A549 (cell line): ENCODE results near the gene FERMT3. TPM values are rescaled to one million over a fixed set of nuclear protein-coding genes. Genes with fewer than 3 reads are reported as not detected.

ENCODE experiments used
- ATAC-seq, 2 experiments: fragments of 200-7000 bp in 1 of 2; fragments of >200 bp in 1 of 2; cut with Nextera tagmentation in 1 of 2; cut with Tn5 transposase in 1 of 2; 3 replicates each; pipeline versions ENCODE4 v1.8.0 to v1.9.1; 2018 to 2020; ENCODE audit warnings: mild to moderate bottlenecking in 1 of 2, moderate library complexity in 1 of 2
- CTCF ChIA-PET: fragments of 300-600 bp; sonication (Branson Sonifier 250); formaldehyde crosslinking; extraction: SDS; loops from one replicate; lab custom pipeline; 2021; ENCODE audit warnings: antibody characterized with exemption, inconsistent platforms; lab: Yijun Ruan, JAX
- POLR2A ChIA-PET: fragments of 350-600 bp; formaldehyde crosslinking; extraction: SDS; loops from one replicate; lab custom pipeline; 2021; ENCODE audit warnings: antibody characterized with exemption, inconsistent platforms; lab: Yijun Ruan, JAX
- DNase-seq, 2 experiments: peaks; one replicate each; pipeline versions ENCODE4 v3.0.0 to v3.0.0-alpha.2; 2011 to 2016; ENCODE audit warnings: low read depth in 1 of 2, low spot score in 1 of 2
- FAIRE-seq: peaks from 2 replicates; lab custom pipeline; 2011; peaks lifted over from hg19 to GRCh38; lab: Jason Lieb, UNC
- H3K27ac ChIP-seq, 2 experiments: fragments of >200 bp; sonication (Bioruptor Twin); formaldehyde crosslinking; 3 replicates each; pipeline ENCODE4 v1.5.1; 2016 to 2017
- H3K4me1 ChIP-seq: fragments of >200 bp; sonication (Bioruptor Twin); formaldehyde crosslinking; 3 replicates; pipeline ENCODE4 v1.6.1; 2016
- H3K4me2 ChIP-seq: fragments of >200 bp; sonication (Bioruptor Twin); formaldehyde crosslinking; 3 replicates; pipeline ENCODE4 v1.6.1; 2016
- H3K4me3 ChIP-seq: fragments of >200 bp; sonication (Bioruptor Twin); formaldehyde crosslinking; 3 replicates; pipeline ENCODE4 v1.5.1; 2016
- H3K9me3 ChIP-seq: fragments of >200 bp; sonication (Bioruptor Twin); formaldehyde crosslinking; 3 replicates; pipeline ENCODE4 v1.6.1; 2016
- BHLHE40 ChIP-seq: IDR thresholded peaks from 2 replicates; pipeline ENCODE4 v1.6.1; 2012; ENCODE audit warnings: low read depth, low read length, inconsistent platforms
- CBX2 ChIP-seq: fragments of 200-600 bp; sonication (generic); IDR thresholded peaks from 2 replicates; pipeline ENCODE4 v1.6.1; 2016; ENCODE audit warnings: low read depth, mild to moderate bottlenecking, borderline replicate concordance
- CBX8 ChIP-seq: fragments of 200-600 bp; sonication (generic); IDR thresholded peaks from 2 replicates; pipeline ENCODE4 v1.6.1; 2016
- CEBPB ChIP-seq, 2 experiments: fragments of >200 bp in 1 of 2; sonication (Bioruptor Twin) in 1 of 2; formaldehyde crosslinking in 1 of 2; IDR thresholded peaks; 2 replicates each; pipeline ENCODE4 v1.6.1; 2012 to 2016
- CHD2 ChIP-seq: fragments of 150-350 bp; IDR thresholded peaks from 2 replicates; pipeline ENCODE4 v1.6.1; 2014; ENCODE audit warnings: low read length; ENCODE audit not compliant: partially characterized antibody
- CHD4 ChIP-seq: fragments of 200-600 bp; sonication (generic); IDR thresholded peaks from 2 replicates; pipeline ENCODE4 v1.6.1; 2016; ENCODE audit warnings: antibody characterized with exemption, mild to moderate bottlenecking, borderline replicate concordance
- EHF ChIP-seq: fragments of 250-450 bp; sonication (Bioruptor Pico); IDR thresholded peaks from 2 replicates; pipeline ENCODE4 v1.5.0; 2020; ENCODE audit warnings: mild to moderate bottlenecking
- EHMT2 ChIP-seq: fragments of 200-600 bp; sonication (generic); IDR thresholded peaks from 2 replicates; pipeline ENCODE4 v1.6.1; 2016; ENCODE audit warnings: antibody characterized with exemption, low read depth, mild to moderate bottlenecking, moderate library complexity
- EP300 ChIP-seq, 2 experiments: fragments of >200 bp; sonication (Bioruptor Twin); formaldehyde crosslinking; IDR thresholded peaks; 2 replicates in 1 of 2; 3 replicates in 1 of 2; pipeline ENCODE4 v1.6.1; 2016 to 2017
- ESRRA ChIP-seq: fragments of 150-350 bp; IDR thresholded peaks from 2 replicates; pipeline ENCODE4 v1.6.1; 2014; ENCODE audit warnings: mild to moderate bottlenecking, low read length, borderline replicate concordance
- FOSB ChIP-seq: fragments of 250-450 bp; sonication (Bioruptor Pico); IDR thresholded peaks from 2 replicates; pipeline ENCODE4 v1.5.0; 2020; ENCODE audit warnings: mild to moderate bottlenecking, moderate library complexity
- FOSL2 ChIP-seq, 2 experiments: fragments of 450-650 bp in 1 of 2; fragments of >200 bp in 1 of 2; sonication (Bioruptor Twin) in 1 of 2; formaldehyde crosslinking; IDR thresholded peaks; 2 replicates each; pipeline versions ENCODE4 v1.5.0 to v1.6.1; 2016 to 2020; ENCODE audit warnings: mild to moderate bottlenecking in 1 of 2, moderate library complexity in 1 of 2
- GATA3 ChIP-seq: IDR thresholded peaks from 2 replicates; pipeline ENCODE4 v1.6.1; 2012; ENCODE audit warnings: borderline replicate concordance
- HES2 ChIP-seq: fragments of >200 bp; sonication (Bioruptor Twin); formaldehyde crosslinking; IDR thresholded peaks from 2 replicates; pipeline ENCODE4 v1.6.1; 2016
- HOXA7 ChIP-seq: fragments of 250-450 bp; sonication (Bioruptor Pico); IDR thresholded peaks from 2 replicates; pipeline ENCODE4 v1.5.0; 2020; ENCODE audit warnings: mild to moderate bottlenecking, moderate library complexity
- HOXB13 ChIP-seq: fragments of 250-450 bp; sonication (Bioruptor Pico); IDR thresholded peaks from 2 replicates; pipeline ENCODE4 v1.5.0; 2020; ENCODE audit warnings: low read depth, mild to moderate bottlenecking, moderate library complexity
- HOXB5 ChIP-seq: fragments of 250-450 bp; sonication (Bioruptor Pico); IDR thresholded peaks from 2 replicates; pipeline ENCODE4 v1.5.0; 2020; ENCODE audit warnings: mild to moderate bottlenecking, moderate library complexity
- JUN ChIP-seq, 2 experiments: fragments of >200 bp; sonication (Bioruptor Twin); formaldehyde crosslinking; IDR thresholded peaks; 2 replicates in 1 of 2; 3 replicates in 1 of 2; pipeline ENCODE4 v1.6.1; 2016 to 2017
- JUNB ChIP-seq: fragments of >200 bp; sonication (Bioruptor Twin); formaldehyde crosslinking; IDR thresholded peaks from 2 replicates; pipeline ENCODE4 v1.6.1; 2016
- MAX ChIP-seq: IDR thresholded peaks from 2 replicates; pipeline ENCODE4 v1.6.1; 2012
- MAZ ChIP-seq: fragments of 150-350 bp; IDR thresholded peaks from 2 replicates; pipeline ENCODE4 v1.6.1; 2014; ENCODE audit warnings: antibody characterized with exemption, low read depth, low read length, borderline replicate concordance
- NPAS2 ChIP-seq: fragments of 250-450 bp; sonication (Bioruptor Pico); IDR thresholded peaks from 2 replicates; pipeline ENCODE4 v1.8.0; 2022; ENCODE audit warnings: mild to moderate bottlenecking, moderate library complexity, borderline replicate concordance
- PBX3 ChIP-seq: IDR thresholded peaks from 2 replicates; pipeline ENCODE4 v1.6.1; 2012
- POLR2A ChIP-seq: IDR thresholded peaks from 2 replicates; pipeline ENCODE4 v1.6.1; 2012; ENCODE audit warnings: mild to moderate bottlenecking, low read length
- POLR2AphosphoS2 ChIP-seq: conservative IDR thresholded peaks from 2 replicates; pipeline ENCODE4 v1.6.1; 2012; ENCODE audit warnings: low read length, improper control_type of control experiment, inconsistent platforms
- RFX5 ChIP-seq: fragments of 450-650 bp; IDR thresholded peaks from 2 replicates; pipeline ENCODE4 v1.7.1; 2014; ENCODE audit warnings: antibody characterized with exemption, mild to moderate bottlenecking, moderate library complexity
- RNF2 ChIP-seq: fragments of 200-600 bp; sonication (generic); IDR thresholded peaks from 2 replicates; pipeline ENCODE4 v1.6.1; 2016; ENCODE audit warnings: low read depth, mild to moderate bottlenecking, antibody characterized with exemption, moderate library complexity, borderline replicate concordance
- SMC3 ChIP-seq: fragments of >200 bp; sonication (Bioruptor Twin); formaldehyde crosslinking; IDR thresholded peaks from 3 replicates; pipeline ENCODE4 v1.6.1; 2018; ENCODE audit warnings: inconsistent platforms
- SREBF2 ChIP-seq: fragments of 450-650 bp; IDR thresholded peaks from 2 replicates; pipeline ENCODE4 v1.6.1; 2014; ENCODE audit warnings: mild to moderate bottlenecking, moderate library complexity
- TFCP2L1 ChIP-seq: fragments of 250-450 bp; sonication (Bioruptor Pico); IDR thresholded peaks from 2 replicates; pipeline ENCODE4 v1.5.0; 2021; ENCODE audit warnings: mild to moderate bottlenecking
- ZC3H11A ChIP-seq: fragments of 450-650 bp; IDR thresholded peaks from 2 replicates; pipeline ENCODE4 v1.6.1; 2014; ENCODE audit warnings: antibody characterized with exemption, mild to moderate bottlenecking
- ZFP36 ChIP-seq: fragments of 450-650 bp; IDR thresholded peaks from 2 replicates; pipeline ENCODE4 v1.6.1; 2014; ENCODE audit warnings: borderline replicate concordance; ENCODE audit not compliant: partially characterized antibody
- ZSCAN20 ChIP-seq: fragments of 250-450 bp; sonication (Bioruptor Pico); IDR thresholded peaks from 2 replicates; pipeline ENCODE4 v1.8.0; 2022; ENCODE audit warnings: mild to moderate bottlenecking, moderate library complexity
- WGBS: methylation state at CpG from one replicate; pipeline ENCODE4 v1.1.6; 2017; ENCODE audit errors: missing lambda C conversion rate; 5-methylcytosine and 5-hydroxymethylcytosine counted together
- polyA plus RNA-seq, 4 experiments: library from polyadenylated mRNA; depleted of rRNA in 3 of 4; stranded (reverse); fragments of >200 nt; fragmentation: RNase III in 1 of 4; extraction: RNeasy Plus Mini Kit Qiagen cat#74134 plus additional on column Dnase treatment in 1 of 4; gene quantifications; 2 replicates in 3 of 4; 3 replicates in 1 of 4; pipeline ENCODE4 v1.2.3, GENCODE V29; 2011 to 2017

FERMT3 gene
- polyA plus RNA-seq, 2 of the 4 experiments (the other 2 are of a cell fraction), result 0.56 to 2.1 TPM

- no peak for TF ChIP-seq ZC3H11A
- no peak for TF ChIP-seq CBX2
- TF ChIP-seq JUNB, result no peak
- peak; percentile 27; the same call in 1 of the 2 replicates for TF ChIP-seq GATA3
- no peak for TF ChIP-seq SMC3
- TF ChIP-seq MAX, result peak; percentile 69
- TF ChIP-seq NPAS2 (CRISPR knock-in tag), result no peak
- TF ChIP-seq BHLHE40, result peak; percentile 84
- no peak for TF ChIP-seq POLR2AphosphoS2
- TF ChIP-seq FOSL2 (IDR thresholded peaks at IDR 0.05), result no peak
- TF ChIP-seq FOSL2 (CRISPR knock-in tag; IDR thresholded peaks at IDR 0.05), result no peak
- TF ChIP-seq POLR2A, result peak; percentile 66
- TF ChIP-seq SREBF2, result no peak
- TF ChIP-seq ESRRA, result no peak
- peak; percentile 61; the same call in 1 of the 2 replicates for TF ChIP-seq PBX3
- no peak for TF ChIP-seq HES2
- TF ChIP-seq ZSCAN20 (CRISPR knock-in tag), result no peak
- no peak for TF ChIP-seq HOXB13 (CRISPR knock-in tag)
- no peak for TF ChIP-seq ZFP36
- TF ChIP-seq TFCP2L1 (CRISPR knock-in tag), result no peak; the same call in 1 of the 2 replicates
- peak; percentile 58; the same call in 1 of the 2 replicates for TF ChIP-seq EHF (CRISPR knock-in tag)
- no peak for TF ChIP-seq EP300 (IDR thresholded peaks at IDR 0.05)
- TF ChIP-seq RNF2, result no peak
- TF ChIP-seq CEBPB (IDR thresholded peaks at IDR 0.05), result no peak
- TF ChIP-seq HOXB5 (CRISPR knock-in tag), result no peak
- TF ChIP-seq FOSB (CRISPR knock-in tag), result no peak
- no peak for TF ChIP-seq MAZ
- TF ChIP-seq CHD2, result no peak
- TF ChIP-seq CBX8, result no peak
- no peak for TF ChIP-seq CHD4
- TF ChIP-seq EHMT2, result no peak
- TF ChIP-seq HOXA7 (CRISPR knock-in tag), result no peak
Observed at GRCh38 chr11:64240435-64241240, 34.1 kb downstream of the FERMT3 start, which contains the start of gene FKBP2 (continued).

- 0% methylated on average over 2 of the region's 24 CpGs for WGBS
- TF ChIP-seq RFX5 (no peak), JUN (IDR thresholded peaks at IDR 0.05) (no peak; a peak in 1 of 5 replicates), TFCP2L1 (CRISPR knock-in tag) (0 out of 2 replicates have a peak, but pooled peaks have one; percentile 46)
- DNase-seq (peak in 1 of 2 experiments; percentile 99), FAIRE-seq (no peak), ATAC-seq (peak; percentile 55 to 78)
- POLR2A ChIA-PET, result interaction anchor here (0.7 to 2.7 kb wide), 15 partner anchors 9 to 101 kb away, joined by 3 to 15 read pairs (median 5); partner anchors contain the start of genes BAD, DNAJC4, GPR137 and MACROD1
- CTCF ChIA-PET, result interaction anchor here (0.8 to 12.2 kb wide), 3 partner anchors 9 to 63 kb away, joined by 4 to 206 read pairs (median 4); partner anchors contain the start of genes CATSPERZ and ESRRA
- no peaks in the 10 kb centered on the region for H3K9me3 ChIP-seq
- peaks cover 41% of the 10 kb centered on the region for H3K4me1 ChIP-seq
- peak overlapping the region; percentile 88 for H3K27ac ChIP-seq
- peak overlapping the region; percentile 81; the same call in 1 of the 3 replicates for H3K4me2 ChIP-seq
- H3K4me3 ChIP-seq, result peak overlapping the region; percentile 53
Observed at GRCh38 chr11:64241241-64241490, 34.6 kb downstream of the FERMT3 start.
